Keratinocyte (primary cell): Measurements from ENCODE around the gene PFDN2. TPM values are rescaled to one million over a fixed set of nuclear protein-coding genes. Genes with fewer than 3 reads are reported as not detected.

Source experiments
- DNase-seq: peaks from one replicate; pipeline ENCODE4 v3.0.0-alpha.2; 2011; ENCODE audit warnings: low read depth, missing footprints, low spot score
- FAIRE-seq: peaks from 2 replicates; lab custom pipeline; 2011; peaks lifted over from hg19 to GRCh38; lab: Jason Lieb, UNC
- H2AFZ ChIP-seq: 2 replicates; pipeline ENCODE4 v1.6.0; 2012; ENCODE audit warnings: low read length, control low read depth, inconsistent platforms; ENCODE audit not compliant: control insufficient read depth
- H3K27ac ChIP-seq: 2 replicates; pipeline ENCODE4 v1.5.1; 2011; ENCODE audit warnings: low read length; ENCODE audit not compliant: control insufficient read depth, insufficient read depth
- H3K27me3 ChIP-seq: 3 replicates; pipeline ENCODE4 v1.6.0; 2011; ENCODE audit warnings: low read length; ENCODE audit not compliant: control insufficient read depth, insufficient read depth; ENCODE audit errors: extremely low read depth
- H3K36me3 ChIP-seq, 2 experiments: 2 replicates in 1 of 2; 3 replicates in 1 of 2; pipeline ENCODE4 v1.5.1; 2011; ENCODE audit warnings: low read length in 2 of 2, mild to moderate bottlenecking in 1 of 2; ENCODE audit not compliant: control insufficient read depth in 2 of 2, insufficient read depth in 2 of 2; ENCODE audit errors: extremely low read depth in 1 of 2
- H3K4me1 ChIP-seq: 3 replicates; pipeline ENCODE4 v1.5.1; 2011; ENCODE audit warnings: low read length; ENCODE audit not compliant: control insufficient read depth, insufficient read depth; ENCODE audit errors: extremely low read depth
- H3K4me2 ChIP-seq: 3 replicates; pipeline ENCODE4 v1.6.0; 2011; ENCODE audit warnings: low read depth, low read length; ENCODE audit not compliant: control insufficient read depth, insufficient read depth; ENCODE audit errors: extremely low read depth
- H3K4me3 ChIP-seq, 3 experiments: fragments of 200-600 bp in 1 of 3; sonication (generic) in 1 of 3; 2 replicates in 2 of 3; 3 replicates in 1 of 3; pipeline ENCODE4 v1.5.1; 2011 to 2016; ENCODE audit warnings: low read length in 3 of 3, mild to moderate bottlenecking in 3 of 3, control low read depth in 2 of 3, inconsistent platforms in 1 of 3, low read depth in 1 of 3, mixed read lengths in 1 of 3, mixed run types in 1 of 3, moderate library complexity in 1 of 3; ENCODE audit not compliant: control insufficient read depth in 2 of 3, insufficient read depth in 2 of 3; ENCODE audit errors: extremely low read depth in 1 of 3
- H3K79me2 ChIP-seq: 2 replicates; pipeline ENCODE4 v1.6.0; 2012; ENCODE audit warnings: low read length; ENCODE audit not compliant: control insufficient read depth, insufficient read depth
- H3K9ac ChIP-seq: 3 replicates; pipeline ENCODE4 v1.6.0; 2011; ENCODE audit warnings: low read length; ENCODE audit not compliant: control insufficient read depth, insufficient read depth; ENCODE audit errors: extremely low read depth
- H3K9me1 ChIP-seq: 3 replicates; pipeline ENCODE4 v1.6.0; 2011; ENCODE audit warnings: low read length; ENCODE audit not compliant: control insufficient read depth, insufficient read depth; ENCODE audit errors: extremely low read depth
- H3K9me3 ChIP-seq: 2 replicates; pipeline ENCODE4 v1.5.1; 2012; ENCODE audit warnings: low read depth, low read length; ENCODE audit not compliant: control insufficient read depth
- H4K20me1 ChIP-seq: 3 replicates; pipeline ENCODE4 v1.6.0; 2011; ENCODE audit warnings: low read length; ENCODE audit not compliant: control insufficient read depth, insufficient read depth; ENCODE audit errors: extremely low read depth
- CTCF ChIP-seq, 3 experiments: IDR thresholded peaks in 1 of 3; conservative IDR thresholded peaks in 1 of 3; optimal IDR thresholded peaks in 1 of 3; 2 replicates in 2 of 3; 3 replicates in 1 of 3; pipeline versions ENCODE3 to v1.5.1; 2011; ENCODE audit warnings: low read length in 3 of 3, mild to moderate bottlenecking in 3 of 3, moderate library complexity in 2 of 3, control low read depth in 1 of 3, inconsistent platforms in 1 of 3; ENCODE audit not compliant: insufficient read depth in 2 of 3; ENCODE audit errors: extremely low read depth in 1 of 3
- EZH2 ChIP-seq: IDR thresholded peaks from one replicate; pipeline ENCODE4 v1.6.1; 2012; ENCODE audit warnings: inconsistent platforms, mild to moderate bottlenecking, low read length, moderate library complexity
- dilution Hi-C: fragments of 300-500 bp; cut with MboI; formaldehyde crosslinking; loops from one replicate; pipeline ENCODE4 v1.7.0; 2020; ENCODE audit warnings: low sequenced_read_pairs; ENCODE audit not compliant: extremely low pct_ligation_motif_present
- polyA plus RNA-seq, 5 experiments: library from polyadenylated mRNA; depleted of rRNA in 3 of 5; stranded (reverse) in 3 of 5; stranded (forward) in 1 of 5; unstranded in 1 of 5; fragments of >200 nt; gene quantifications; 1 replicate in 1 of 5; 2 replicates in 3 of 5; 3 replicates in 1 of 5; pipeline versions ENCODE4 v1.2.1 to v1.2.3, GENCODE V29; 2011 to 2012; ENCODE audit warnings: missing spikeins in 2 of 5, low read depth in 1 of 5, low replicate concordance in 1 of 5

PFDN2 gene
- polyA plus RNA-seq, 1 donor (not counting 4 experiments of a cell fraction or from before 2014, with no cell fraction given), result 184 TPM

DNA sequence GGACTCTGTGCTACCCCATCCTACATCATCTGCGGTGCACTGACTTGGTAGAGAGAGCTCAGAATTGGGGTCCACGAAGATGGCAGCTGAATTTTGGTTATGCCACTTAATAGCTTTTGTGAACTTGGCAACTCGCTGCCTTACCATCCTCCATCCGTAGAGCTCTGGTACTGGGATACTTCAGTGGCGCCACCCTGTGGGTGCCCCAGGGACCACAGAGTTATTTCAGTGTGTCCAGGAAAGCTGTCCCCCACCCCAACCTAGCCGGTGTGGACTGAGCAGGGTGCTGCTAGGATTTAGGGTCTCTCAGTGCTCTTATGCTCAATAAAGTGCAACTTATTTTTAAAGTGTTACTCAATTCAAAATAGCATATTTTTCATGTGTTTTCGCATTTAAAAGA is 63.0 kb downstream of the PFDN2 start:
- Histone ChIP-seq H3K9ac (no peak overlapping the region), H3K4me2 (no peak overlapping the region), H2AFZ (no peak overlapping the region), H3K4me1 (no peaks in the 10 kb centered on the region), H4K20me1 (no peaks in the 10 kb centered on the region), H3K36me3 (no peaks in the 10 kb centered on the region), H3K9me3 (no peaks in the 10 kb centered on the region), H3K9me1 (no peaks in the 10 kb centered on the region), H3K27ac (no peak overlapping the region), H3K79me2 (no peaks in the 10 kb centered on the region), H3K27me3 (no peaks in the 10 kb centered on the region), H3K4me3 (no peak overlapping the region)
- no peak for DNase-seq
- TF ChIP-seq EZH2, result no peak
- peak in 1 of 3 experiments; percentile 41 for TF ChIP-seq CTCF (optimal IDR thresholded peaks at IDR 0.05 in 1 of 3, IDR thresholded peaks at IDR 0.05 in 1 of 3, conservative IDR thresholded peaks at IDR 0.05 in 1 of 3; ENCODE audit: extremely low read depth in 1 of 3, insufficient read depth in 2 of 3, low read length in 3 of 3)
- no peak for FAIRE-seq
- dilution Hi-C loops, result no loop called here

DNA sequence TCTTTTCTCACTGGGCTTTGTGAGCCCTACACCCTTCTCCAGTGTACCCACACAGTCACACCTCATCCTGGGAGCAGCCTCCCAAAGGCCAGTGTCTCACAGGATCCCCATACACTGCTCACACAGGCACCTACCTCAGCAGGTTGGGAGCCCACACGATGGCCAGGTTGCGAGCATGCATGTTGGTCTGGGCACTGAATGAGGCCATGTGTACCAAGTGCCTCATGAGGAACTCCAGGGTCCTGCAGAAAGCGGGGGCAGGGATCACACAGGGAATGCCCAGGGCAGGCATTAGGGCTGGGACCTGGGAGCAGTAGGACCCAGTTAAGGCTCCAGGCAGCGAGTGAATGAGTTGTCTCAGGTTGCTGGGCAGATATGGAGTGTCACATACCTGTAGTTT is 63.6 kb downstream of the PFDN2 start:
- no peaks in the 10 kb centered on the region for H4K20me1 ChIP-seq
- no peak for FAIRE-seq
- no peak for DNase-seq
- H3K79me2 ChIP-seq, result no peaks in the 10 kb centered on the region
- H3K4me2 ChIP-seq, result no peak overlapping the region
- no peak overlapping the region for H3K4me3 ChIP-seq
- H3K4me1 ChIP-seq, result no peaks in the 10 kb centered on the region
- no peak for TF ChIP-seq CTCF (optimal IDR thresholded peaks at IDR 0.05 in 1 of 3, IDR thresholded peaks at IDR 0.05 in 1 of 3, conservative IDR thresholded peaks at IDR 0.05 in 1 of 3; ENCODE audit: extremely low read depth in 1 of 3, insufficient read depth in 2 of 3, low read length in 3 of 3)
- TF ChIP-seq EZH2, result no peak
- H3K27ac ChIP-seq, result no peak overlapping the region
- peaks cover 2% of the 10 kb centered on the region for H3K9me3 ChIP-seq
- H2AFZ ChIP-seq, result no peak overlapping the region
- H3K9ac ChIP-seq, result no peak overlapping the region
- H3K9me1 ChIP-seq, result no peaks in the 10 kb centered on the region
- H3K36me3 ChIP-seq, result no peaks in the 10 kb centered on the region
- dilution Hi-C loops, result no loop called here
- no peaks in the 10 kb centered on the region for H3K27me3 ChIP-seq
